Measurements from ENCODE around the gene FILIP1L.
A peak's percentile ranks its signal among the peaks of the same experiment; 100 is the strongest.

Gene FILIP1L

GRCh38 chr3:99883138-99883461, 231.2 kb downstream of the FILIP1L start:
- no peak for DNase-seq (ENCODE audit: low read depth, low spot score)
- TF ChIP-seq CTCF (IDR thresholded peaks at IDR 0.05; ENCODE audit: low read depth, low read length): no peak
- no peak overlapping the region for H3K4me3 ChIP-seq (ENCODE audit: low read depth, low read length)
- in situ Hi-C loops (cut with HindIII; ENCODE audit: low sequenced_read_pairs): no loop called here

GRCh38 chr3:99882436-99883137, 231.7 kb downstream of the FILIP1L start:
- no peak for TF ChIP-seq CTCF (IDR thresholded peaks at IDR 0.05; ENCODE audit: low read depth, low read length)
- DNase-seq (ENCODE audit: low read depth, low spot score): no peak
- H3K4me3 ChIP-seq (ENCODE audit: low read depth, low read length): no peak overlapping the region
- in situ Hi-C loops (cut with HindIII; ENCODE audit: low sequenced_read_pairs): no loop called here

GRCh38 chr3:99881121-99881524, 233.2 kb downstream of the FILIP1L start:
- TF ChIP-seq CTCF (IDR thresholded peaks at IDR 0.05; ENCODE audit: low read depth, low read length): no peak
- peak; percentile 31 for DNase-seq (ENCODE audit: low read depth, low spot score)
- in situ Hi-C loops (cut with HindIII; ENCODE audit: low sequenced_read_pairs): no loop called here
- H3K4me3 ChIP-seq (ENCODE audit: low read depth, low read length): no peak overlapping the region

GRCh38 chr3:99879275-99879674, 235.0 kb downstream of the FILIP1L start:
- in situ Hi-C loops (cut with HindIII; ENCODE audit: low sequenced_read_pairs): no loop called here
- no peak for DNase-seq (ENCODE audit: low read depth, low spot score)
- no peak for TF ChIP-seq CTCF (IDR thresholded peaks at IDR 0.05; ENCODE audit: low read depth, low read length)
- no peak overlapping the region for H3K4me3 ChIP-seq (ENCODE audit: low read depth, low read length)

GRCh38 chr3:99878005-99878404, 236.3 kb downstream of the FILIP1L start:
- in situ Hi-C loops (cut with HindIII; ENCODE audit: low sequenced_read_pairs): no loop called here
- TF ChIP-seq CTCF (IDR thresholded peaks at IDR 0.05; ENCODE audit: low read depth, low read length): no peak
- peak; percentile 83 for DNase-seq (ENCODE audit: low read depth, low spot score)
- no peak overlapping the region for H3K4me3 ChIP-seq (ENCODE audit: low read depth, low read length)

GRCh38 chr3:99877031-99877579, 237.2 kb downstream of the FILIP1L start:
- no peak for DNase-seq (ENCODE audit: low read depth, low spot score)
- in situ Hi-C loops (cut with HindIII; ENCODE audit: low sequenced_read_pairs): no loop called here
- no peak for TF ChIP-seq CTCF (IDR thresholded peaks at IDR 0.05; ENCODE audit: low read depth, low read length)
- no peak overlapping the region for H3K4me3 ChIP-seq (ENCODE audit: low read depth, low read length)
